IMR-90 (cell line): ENCODE data around the gene TM2D3. TPM values are rescaled to one million over a fixed set of nuclear protein-coding genes. Genes with fewer than 3 reads are reported as not detected.

Source experiments
- ATAC-seq: fragments of 200-7000 bp; cut with Tn5 transposase; 2 replicates; pipeline ENCODE4 v1.9.1; 2020; ENCODE audit warnings: low read depth, mild to moderate bottlenecking, moderate library complexity
- BruUV-seq: library from RNA; stranded (reverse); fragments of 400-500 nt; replicated peaks from 2 replicates; lab custom pipeline; 2021; lab: Mats Ljungman, UMichigan
- CTCF ChIA-PET: fragments of 300-600 bp; formaldehyde crosslinking; extraction: SDS; loops from one replicate; lab custom pipeline; 2021; ENCODE audit warnings: antibody characterized with exemption; lab: Yijun Ruan, JAX
- POLR2A ChIA-PET: fragments of 300-600 bp; sonication (Branson Sonifier 250); formaldehyde crosslinking; loops from one replicate; lab custom pipeline; 2022; ENCODE audit warnings: antibody characterized with exemption; ENCODE audit not compliant: unreplicated experiment; lab: Charles Lee
- DNase-seq: peaks from one replicate; pipeline ENCODE4 v3.0.0; 2013
- H2AFZ ChIP-seq: replicated peaks from 2 replicates; pipeline ENCODE3; 2013; ENCODE audit warnings: low read length, mild to moderate bottlenecking; ENCODE audit not compliant: poor library complexity
- H2AK5ac ChIP-seq: 2 replicates; pipeline ENCODE4 v1.6.1; 2013; ENCODE audit warnings: low read depth, low read length, inconsistent platforms
- H2AK9ac ChIP-seq: replicated peaks from 2 replicates; pipeline ENCODE3; 2013; ENCODE audit warnings: mild to moderate bottlenecking, low read depth, low read length, moderate library complexity; ENCODE audit not compliant: poor library complexity
- H2BK120ac ChIP-seq: 2 replicates; pipeline ENCODE4 v1.6.1; 2013; ENCODE audit warnings: low read depth, low read length, inconsistent platforms
- H2BK15ac ChIP-seq: 3 replicates; pipeline ENCODE4 v1.6.1; 2013; ENCODE audit warnings: low read depth, low read length, inconsistent platforms
- H2BK20ac ChIP-seq: 2 replicates; pipeline ENCODE4 v1.6.1; 2013; ENCODE audit warnings: low read depth, mild to moderate bottlenecking, inconsistent platforms, low read length, moderate library complexity
- H2BK5ac ChIP-seq: 2 replicates; pipeline ENCODE4 v1.6.1; 2013; ENCODE audit warnings: mild to moderate bottlenecking, low read depth, low read length, inconsistent platforms; ENCODE audit not compliant: poor library complexity, severe bottlenecking
- H3K14ac ChIP-seq: replicated peaks from 2 replicates; pipeline ENCODE4 v1.6.1; 2013; ENCODE audit warnings: low read depth, low read length, inconsistent platforms
- H3K18ac ChIP-seq: 2 replicates; pipeline ENCODE4 v1.6.1; 2013; ENCODE audit warnings: low read depth, low read length, control low read depth
- H3K23ac ChIP-seq: 2 replicates; pipeline ENCODE4 v1.6.1; 2013; ENCODE audit warnings: low read depth, low read length, inconsistent platforms
- H3K27ac ChIP-seq: 2 replicates; pipeline ENCODE4 v1.5.1; 2013; ENCODE audit warnings: mild to moderate bottlenecking, control low read depth, low read length; ENCODE audit not compliant: insufficient read depth
- H3K27me3 ChIP-seq: 2 replicates; pipeline ENCODE4 v1.6.1; 2013; ENCODE audit warnings: low read length; ENCODE audit not compliant: control insufficient read depth, insufficient read depth
- H3K36me3 ChIP-seq: 2 replicates; pipeline ENCODE4 v1.6.1; 2013; ENCODE audit warnings: low read length, mixed read lengths; ENCODE audit not compliant: control insufficient read depth, insufficient read depth
- H3K4ac ChIP-seq: 2 replicates; pipeline ENCODE4 v1.6.1; 2013; ENCODE audit warnings: low read depth, low read length, inconsistent platforms
- H3K4me1 ChIP-seq: 2 replicates; pipeline ENCODE4 v1.6.1; 2013; ENCODE audit warnings: low read length, mixed read lengths; ENCODE audit not compliant: control insufficient read depth, insufficient read depth
- H3K4me2 ChIP-seq: 2 replicates; pipeline ENCODE4 v1.6.1; 2013; ENCODE audit warnings: low read depth, mild to moderate bottlenecking, control low read depth, low read length, moderate library complexity
- H3K4me3 ChIP-seq: 2 replicates; pipeline ENCODE4 v1.5.1; 2013; ENCODE audit warnings: low read depth, mild to moderate bottlenecking, control low read depth, low read length, moderate library complexity; ENCODE audit not compliant: insufficient read depth
- H3K56ac ChIP-seq: 2 replicates; pipeline ENCODE4 v1.6.1; 2013; ENCODE audit warnings: low read length, inconsistent platforms; ENCODE audit not compliant: insufficient read depth; ENCODE audit errors: extremely low read depth
- H3K79me1 ChIP-seq, 2 experiments: 2 replicates each; pipeline ENCODE4 v1.6.1; 2013; ENCODE audit warnings: low read length in 2 of 2, inconsistent platforms in 1 of 2, low read depth in 1 of 2
- H3K9ac ChIP-seq: 2 replicates; pipeline ENCODE4 v1.6.1; 2013; ENCODE audit warnings: low read depth, low read length, control low read depth
- H3K9me1 ChIP-seq: 2 replicates; pipeline ENCODE4 v1.6.1; 2013; ENCODE audit warnings: low read length, inconsistent platforms; ENCODE audit not compliant: insufficient read depth
- H3K9me3 ChIP-seq: 2 replicates; pipeline ENCODE4 v1.6.1; 2013; ENCODE audit warnings: low read length; ENCODE audit not compliant: control insufficient read depth, insufficient read depth
- H4K20me1 ChIP-seq: 2 replicates; pipeline ENCODE4 v1.6.1; 2013; ENCODE audit warnings: low read length, inconsistent platforms; ENCODE audit not compliant: insufficient read depth
- H4K5ac ChIP-seq: 2 replicates; pipeline ENCODE4 v1.6.1; 2013; ENCODE audit warnings: mild to moderate bottlenecking, low read depth, low read length, control low read depth
- H4K8ac ChIP-seq, 2 experiments: 2 replicates each; pipeline ENCODE4 v1.6.1; 2013; ENCODE audit warnings: low read depth in 2 of 2, low read length in 2 of 2, control low read depth in 1 of 2, inconsistent platforms in 1 of 2
- H4K91ac ChIP-seq: 2 replicates; pipeline ENCODE4 v1.6.1; 2013; ENCODE audit warnings: low read depth, low read length, inconsistent platforms; ENCODE audit not compliant: insufficient read depth
- BHLHE40 ChIP-seq: fragments of 150-350 bp; IDR thresholded peaks from 2 replicates; pipeline ENCODE4 v1.6.1; 2016; ENCODE audit warnings: mild to moderate bottlenecking, low read depth, low read length
- CEBPB ChIP-seq: IDR thresholded peaks from 2 replicates; pipeline ENCODE4 v1.6.1; 2012; ENCODE audit warnings: low read depth, low read length, improper control_type of control experiment
- CHD1 ChIP-seq: IDR thresholded peaks from 2 replicates; pipeline ENCODE4 v1.6.1; 2012; ENCODE audit warnings: low read depth, low read length, improper control_type of control experiment
- FOS ChIP-seq: fragments of 150-350 bp; IDR thresholded peaks from 2 replicates; pipeline ENCODE4 v1.6.1; 2016; ENCODE audit warnings: low read depth, low read length
- MAFK ChIP-seq: IDR thresholded peaks from 2 replicates; pipeline ENCODE4 v1.6.1; 2012; ENCODE audit warnings: low read depth, low read length, improper control_type of control experiment
- MAZ ChIP-seq: IDR thresholded peaks from 2 replicates; pipeline ENCODE4 v1.6.1; 2012; ENCODE audit warnings: low read depth, mild to moderate bottlenecking, low read length, improper control_type of control experiment, moderate library complexity, borderline replicate concordance
- MXI1 ChIP-seq: IDR thresholded peaks from 2 replicates; pipeline ENCODE4 v1.6.1; 2012; ENCODE audit warnings: low read depth, mild to moderate bottlenecking, low read length, moderate library complexity, borderline replicate concordance
- NFE2L2 ChIP-seq: fragments of 150-350 bp; IDR thresholded peaks from 2 replicates; pipeline ENCODE4 v1.6.1; 2016; ENCODE audit warnings: low read depth, mild to moderate bottlenecking, low read length
- POLR2A ChIP-seq: IDR thresholded peaks from 2 replicates; pipeline ENCODE4 v1.6.1; 2012; ENCODE audit warnings: mild to moderate bottlenecking, low read depth, low read length
- RAD21 ChIP-seq: IDR thresholded peaks from 2 replicates; pipeline ENCODE4 v1.6.1; 2012; ENCODE audit warnings: low read length, improper control_type of control experiment
- RCOR1 ChIP-seq: IDR thresholded peaks from 2 replicates; pipeline ENCODE4 v1.6.1; 2012; ENCODE audit warnings: mild to moderate bottlenecking, low read length, improper control_type of control experiment; ENCODE audit not compliant: insufficient replicate concordance
- RFX5 ChIP-seq: IDR thresholded peaks from 2 replicates; pipeline ENCODE4 v1.8.0; 2012; ENCODE audit warnings: low read depth, mild to moderate bottlenecking, low read length, moderate library complexity
- SMC3 ChIP-seq: fragments of 150-350 bp; IDR thresholded peaks from 2 replicates; pipeline ENCODE4 v1.6.1; 2016; ENCODE audit warnings: low read depth, mild to moderate bottlenecking, antibody characterized with exemption, low read length, moderate library complexity
- WGBS, 2 experiments: methylation state at CpG; one replicate each; pipeline versions ENCODE4 v1.1.5 to v1.1.7; 2013; ENCODE audit warnings: missing lambda C conversion rate in 2 of 2; ENCODE audit not compliant: insufficient read length in 1 of 2; ENCODE audit errors: extremely low coverage in 2 of 2; 5-methylcytosine and 5-hydroxymethylcytosine counted together
- dilution Hi-C: fragments of 300-500 bp; cut with HindIII; formaldehyde crosslinking; loops from one replicate; pipeline ENCODE4 v1.14.3; 2018; ENCODE audit warnings: low sequenced_read_pairs; ENCODE audit not compliant: unreplicated experiment
- in situ Hi-C: fragments of 300-500 bp; cut with MboI; formaldehyde crosslinking; loops from 3 replicates; pipeline ENCODE4 v1.14.3; 2019; ENCODE audit warnings: low sequenced_read_pairs, inconsistent platforms, mixed read lengths
- intact Hi-C: fragments of 100-400 bp; cut with micrococcal nuclease; formaldehyde crosslinking; loops from 2 replicates; pipeline ENCODE4 v1.10.0; 2022
- polyA plus RNA-seq, 3 experiments: library from polyadenylated mRNA; depleted of rRNA; stranded (reverse); fragments of >200 nt; gene quantifications; 2 replicates each; pipeline ENCODE4 v1.2.3, GENCODE V29; 2012; ENCODE audit warnings: low replicate concordance in 1 of 3
- total RNA-seq: library from RNA; depleted of rRNA; stranded (reverse); fragments of >200 nt; gene quantifications from 2 replicates; pipeline ENCODE4 v1.2.3, GENCODE V29; 2012
- TF ChIP-seq, protein P1 (sequence below): conservative IDR thresholded peaks from 2 replicates; pipeline ENCODE4 v1.5.1; 2012; ENCODE audit warnings: mild to moderate bottlenecking, low read depth, low read length, improper control_type of control experiment
- TF ChIP-seq, protein P2 (sequence below): fragments of 150-350 bp; IDR thresholded peaks from 2 replicates; pipeline ENCODE4 v1.6.1; 2017; ENCODE audit warnings: mild to moderate bottlenecking, antibody characterized with exemption, low read length, low read depth
- TF ChIP-seq, protein P3 (sequence below): fragments of 150-350 bp; IDR thresholded peaks from 2 replicates; pipeline ENCODE4 v1.6.1; 2016; ENCODE audit warnings: low read depth, mild to moderate bottlenecking, low read length, moderate library complexity, borderline replicate concordance

TM2D3 gene
- total and polyA plus RNA-seq, 2 of the 4 experiments (the other 2 are of a cell fraction), result 27.4 to 34.5 TPM

DNA sequence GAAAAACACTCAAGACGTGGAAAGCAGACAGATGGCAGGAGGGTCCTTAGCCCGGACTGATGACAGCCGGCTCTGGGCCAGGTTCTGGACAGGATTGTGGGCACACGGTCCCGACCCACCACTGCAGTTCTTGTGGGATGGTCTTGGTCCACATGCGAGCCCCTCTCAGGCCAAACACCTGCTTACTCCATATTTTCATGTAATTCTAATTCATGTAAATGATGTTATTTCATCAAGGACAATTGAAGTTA is 32.6 kb downstream of the TM2D3 start:
- Histone ChIP-seq H2BK120ac (no peak overlapping the region), H3K9me3 (no peaks in the 10 kb centered on the region), H3K9ac (no peak overlapping the region), H4K91ac (no peak overlapping the region), H2AK5ac (no peak overlapping the region), H3K14ac (no peak overlapping the region), H3K9me1 (0 out of 2 replicates have a peak, but pooled peaks cover 2% of the 10 kb centered on the region), H4K20me1 (no peaks in the 10 kb centered on the region), H3K79me1 (no peaks in the 10 kb centered on the region), H4K5ac (no peak overlapping the region), H3K36me3 (no peaks in the 10 kb centered on the region), H2BK5ac (no peak overlapping the region), H3K4ac (no peak overlapping the region), H2BK20ac (no peak overlapping the region), H4K8ac (no peak overlapping the region), H3K4me2 (no peak overlapping the region), H2AFZ (no peak overlapping the region), H2AK9ac (no peak overlapping the region), H3K27ac (no peak overlapping the region), H3K23ac (no peak overlapping the region), H3K4me1 (peaks cover 3% of the 10 kb centered on the region), H2BK15ac (no peak overlapping the region), H3K4me3 (no peak overlapping the region), H3K18ac (no peak overlapping the region), H3K27me3 (no peaks in the 10 kb centered on the region; the same call in 1 of the 2 replicates), H3K56ac (no peak overlapping the region)
- ChIA-PET POLR2A (no interaction called here), CTCF (no interaction called here)
- BruUV-seq, result no TSS peak
- no peak for ATAC-seq
- no CpG with 5 or more reads among the region's 6 CpGs for WGBS, 2 experiments
- in situ Hi-C loops (no loop called here), intact Hi-C loops (no loop called here), dilution Hi-C loops (no loop called here)
- TF ChIP-seq, protein P1, sequence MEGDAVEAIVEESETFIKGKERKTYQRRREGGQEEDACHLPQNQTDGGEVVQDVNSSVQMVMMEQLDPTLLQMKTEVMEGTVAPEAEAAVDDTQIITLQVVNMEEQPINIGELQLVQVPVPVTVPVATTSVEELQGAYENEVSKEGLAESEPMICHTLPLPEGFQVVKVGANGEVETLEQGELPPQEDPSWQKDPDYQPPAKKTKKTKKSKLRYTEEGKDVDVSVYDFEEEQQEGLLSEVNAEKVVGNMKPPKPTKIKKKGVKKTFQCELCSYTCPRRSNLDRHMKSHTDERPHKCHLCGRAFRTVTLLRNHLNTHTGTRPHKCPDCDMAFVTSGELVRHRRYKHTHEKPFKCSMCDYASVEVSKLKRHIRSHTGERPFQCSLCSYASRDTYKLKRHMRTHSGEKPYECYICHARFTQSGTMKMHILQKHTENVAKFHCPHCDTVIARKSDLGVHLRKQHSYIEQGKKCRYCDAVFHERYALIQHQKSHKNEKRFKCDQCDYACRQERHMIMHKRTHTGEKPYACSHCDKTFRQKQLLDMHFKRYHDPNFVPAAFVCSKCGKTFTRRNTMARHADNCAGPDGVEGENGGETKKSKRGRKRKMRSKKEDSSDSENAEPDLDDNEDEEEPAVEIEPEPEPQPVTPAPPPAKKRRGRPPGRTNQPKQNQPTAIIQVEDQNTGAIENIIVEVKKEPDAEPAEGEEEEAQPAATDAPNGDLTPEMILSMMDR, result no peak
- TF ChIP-seq POLR2A (no peak), RCOR1 (no peak), SMC3 (no peak), MXI1 (no peak), MAZ (no peak), FOS (no peak), NFE2L2 (no peak), MAFK (no peak), CHD1 (no peak), CEBPB (no peak), BHLHE40 (no peak), RFX5 (no peak), RAD21 (no peak)
- TF ChIP-seq, protein P2, sequence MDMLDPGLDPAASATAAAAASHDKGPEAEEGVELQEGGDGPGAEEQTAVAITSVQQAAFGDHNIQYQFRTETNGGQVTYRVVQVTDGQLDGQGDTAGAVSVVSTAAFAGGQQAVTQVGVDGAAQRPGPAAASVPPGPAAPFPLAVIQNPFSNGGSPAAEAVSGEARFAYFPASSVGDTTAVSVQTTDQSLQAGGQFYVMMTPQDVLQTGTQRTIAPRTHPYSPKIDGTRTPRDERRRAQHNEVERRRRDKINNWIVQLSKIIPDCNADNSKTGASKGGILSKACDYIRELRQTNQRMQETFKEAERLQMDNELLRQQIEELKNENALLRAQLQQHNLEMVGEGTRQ, result no peak
- TF ChIP-seq, protein P3, sequence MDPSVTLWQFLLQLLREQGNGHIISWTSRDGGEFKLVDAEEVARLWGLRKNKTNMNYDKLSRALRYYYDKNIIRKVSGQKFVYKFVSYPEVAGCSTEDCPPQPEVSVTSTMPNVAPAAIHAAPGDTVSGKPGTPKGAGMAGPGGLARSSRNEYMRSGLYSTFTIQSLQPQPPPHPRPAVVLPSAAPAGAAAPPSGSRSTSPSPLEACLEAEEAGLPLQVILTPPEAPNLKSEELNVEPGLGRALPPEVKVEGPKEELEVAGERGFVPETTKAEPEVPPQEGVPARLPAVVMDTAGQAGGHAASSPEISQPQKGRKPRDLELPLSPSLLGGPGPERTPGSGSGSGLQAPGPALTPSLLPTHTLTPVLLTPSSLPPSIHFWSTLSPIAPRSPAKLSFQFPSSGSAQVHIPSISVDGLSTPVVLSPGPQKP, result no peak
- DNase-seq, result no peak
